Measurements from ENCODE around the gene GOLGA6L2. TPM values are rescaled to one million over a fixed set of nuclear protein-coding genes. Genes with fewer than 3 reads are reported as not detected.

The GOLGA6L2 gene, protein sequence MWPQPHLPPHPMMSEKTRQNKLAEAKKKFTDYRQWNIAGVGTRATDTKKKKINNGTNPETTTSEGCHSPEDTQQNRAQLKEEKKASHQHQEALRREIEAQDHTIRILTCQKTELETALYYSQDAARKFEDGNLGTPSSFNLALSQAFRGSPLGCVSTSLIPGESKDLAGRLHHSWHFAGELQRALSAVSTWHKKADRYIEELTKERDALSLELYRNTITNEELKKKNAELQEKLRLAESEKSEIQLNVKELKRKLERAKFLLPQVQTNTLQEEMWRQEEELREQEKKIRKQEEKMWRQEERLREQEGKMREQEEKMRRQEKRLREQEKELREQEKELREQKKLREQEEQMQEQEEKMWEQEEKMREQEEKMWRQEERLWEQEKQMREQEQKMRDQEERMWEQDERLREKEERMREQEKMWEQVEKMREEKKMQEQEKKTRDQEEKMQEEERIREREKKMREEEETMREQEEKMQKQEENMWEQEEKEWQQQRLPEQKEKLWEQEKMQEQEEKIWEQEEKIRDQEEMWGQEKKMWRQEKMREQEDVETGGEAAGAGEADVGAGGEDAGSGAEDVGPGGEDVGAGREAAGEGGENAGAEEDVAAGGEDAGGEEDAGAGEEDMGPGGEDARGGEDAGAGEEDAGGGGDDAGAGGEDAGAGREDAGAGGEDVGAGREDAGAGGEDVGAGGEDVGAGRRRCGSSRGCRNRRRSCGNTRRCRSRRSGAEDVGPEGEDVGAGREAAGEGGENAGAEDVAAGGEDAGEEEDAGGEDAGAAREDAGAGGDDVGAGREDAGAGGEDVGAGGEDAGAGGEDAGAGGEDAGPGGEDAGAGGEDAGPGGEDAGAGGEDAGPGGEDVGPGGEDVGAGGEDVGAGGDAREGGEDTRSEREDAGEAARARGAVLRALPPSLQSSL
- not detected in 2 replicates for total RNA-seq

GRCh38 chr15:23447107-23447500, at the start of gene GOLGA6L2:
Gene GOLGA6L2 (minus strand): TSS chr15:23447243. CDS start chr15:23447181, 62 bp downstream.

Other genes with a start within 250 kb of the GOLGA6L2 start
- not detected in 2 replicates for gene GOLGA6L26, start 113.0 kb downstream of the GOLGA6L2 start, total RNA-seq
- 0.13 and 0.22 TPM in 2 replicates for gene GOLGA8S, start 92.5 kb downstream of the GOLGA6L2 start, total RNA-seq
- not detected in 2 replicates for gene MKRN3, start 118.4 kb upstream of the GOLGA6L2 start, total RNA-seq
- 0.13 and 0.22 TPM in 2 replicates for gene MAGEL2, start 200.6 kb upstream of the GOLGA6L2 start, total RNA-seq
- gene NDN, start 240.1 kb upstream of the GOLGA6L2 start, total RNA-seq, result 71.0 and 81.0 TPM in 2 replicates

Data from articular chondrocyte of knee joint (primary cell).